ENCODE data around the gene SEC14L6.
"Not testable (repeated sequence)": the region's sequence is repeated elsewhere in the genome, so short reads cannot be mapped to it uniquely, and the experiment has no call there.

Gene SEC14L6

GRCh38 chr22:30566125-30566524 lies 19.6 kb upstream of the SEC14L6 start:
- no peak for DNase-seq

GRCh38 chr22:30565341-30565740 lies 18.8 kb upstream of the SEC14L6 start:
- DNase-seq = no peak

GRCh38 chr22:30564761-30565119 lies 18.2 kb upstream of the SEC14L6 start:
- DNase-seq = no peak

GRCh38 chr22:30564045-30564760 lies 17.7 kb upstream of the SEC14L6 start:
- no peak for DNase-seq

- DNase-seq = no peak
Observed at GRCh38 chr22:30562366-30562765, 15.8 kb upstream of the SEC14L6 start.

GRCh38 chr22:30561402-30562189 lies 15.1 kb upstream of the SEC14L6 start:
- DNase-seq = no peak

GRCh38 chr22:30560643-30561202 lies 14.2 kb upstream of the SEC14L6 start:
- DNase-seq = peak in 1 of 5 experiments; percentile 27

GRCh38 chr22:30559889-30560288 lies 13.3 kb upstream of the SEC14L6 start:
- no peak for DNase-seq

GRCh38 chr22:30557243-30557642 lies 10.7 kb upstream of the SEC14L6 start:
- no peak for DNase-seq

- no peak for DNase-seq
Observed at GRCh38 chr22:30556388-30556787, 9.8 kb upstream of the SEC14L6 start.

- no peak for DNase-seq
Observed at GRCh38 chr22:30555282-30556210, 9.0 kb upstream of the SEC14L6 start.

- DNase-seq = no peak
Observed at GRCh38 chr22:30553971-30554370, 7.4 kb upstream of the SEC14L6 start.

GRCh38 chr22:30552719-30553118 lies 6.2 kb upstream of the SEC14L6 start:
- DNase-seq = no peak

GRCh38 chr22:30551813-30552212 lies 5.3 kb upstream of the SEC14L6 start:
- not testable (repeated sequence) for DNase-seq

- no peak for DNase-seq
Observed at GRCh38 chr22:30547188-30547587, 647 bp upstream of the SEC14L6 start.

GRCh38 chr22:30542811-30543188 lies 3.7 kb downstream of the SEC14L6 start:
- no peak for DNase-seq

- no peak for DNase-seq
Observed at GRCh38 chr22:30541961-30542810, 4.4 kb downstream of the SEC14L6 start.

GRCh38 chr22:30541511-30541910 lies 5.0 kb downstream of the SEC14L6 start:
- DNase-seq = not testable (repeated sequence)

GRCh38 chr22:30539368-30539767 lies 7.2 kb downstream of the SEC14L6 start:
- no peak for DNase-seq

GRCh38 chr22:30538280-30538679 lies 8.3 kb downstream of the SEC14L6 start:
- no peak for DNase-seq

GRCh38 chr22:30537083-30537731 lies 9.3 kb downstream of the SEC14L6 start:
- no peak for DNase-seq
